Sigmoid colon (tissue), 4 donors: ENCODE measurements around the gene NLRC3.

Experiments used
- EP300 ChIP-seq, 4 donors: sonication (generic); formaldehyde crosslinking; IDR thresholded peaks; one replicate each; pipeline ENCODE4 v1.6.1; 2017; ENCODE audit warnings: antibody characterized with exemption in 4 of 4
- POLR2A ChIP-seq, 2 donors: fragments of 450-650 bp; IDR thresholded peaks; one replicate each; pipeline ENCODE4 v1.6.1; 2016; ENCODE audit warnings: antibody characterized with exemption in 2 of 2, mild to moderate bottlenecking in 2 of 2, moderate library complexity in 2 of 2
- TF ChIP-seq, protein P1 (sequence below), 4 experiments: fragments of 450-650 bp in 3 of 4; fragments of 200-600 bp in 1 of 4; IDR thresholded peaks; one replicate each; pipeline ENCODE4 v1.5.1; 2016 to 2019; ENCODE audit warnings: antibody characterized with exemption in 4 of 4, mild to moderate bottlenecking in 3 of 4, moderate library complexity in 2 of 4

DNA sequence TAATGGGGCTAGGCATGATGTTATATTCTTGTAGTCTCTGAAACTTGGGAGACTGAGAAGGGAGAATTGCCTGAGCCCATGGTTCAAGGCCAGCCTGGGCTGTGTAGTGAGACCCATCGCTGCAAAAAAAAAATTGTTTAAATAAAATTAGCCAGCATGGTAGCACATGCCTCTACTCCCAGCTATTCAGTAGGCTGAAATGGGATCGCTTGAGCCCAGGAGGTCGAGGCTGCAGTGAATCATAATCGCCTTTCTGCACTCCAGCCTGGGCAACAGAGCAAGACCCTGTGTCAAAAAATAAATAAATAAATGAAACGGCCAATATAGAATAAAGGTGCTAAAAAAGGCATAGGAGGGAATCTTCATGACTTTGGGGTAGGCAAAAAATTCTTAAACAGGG lies 48.1 kb upstream of the NLRC3 start:
- TF ChIP-seq, protein P1, sequence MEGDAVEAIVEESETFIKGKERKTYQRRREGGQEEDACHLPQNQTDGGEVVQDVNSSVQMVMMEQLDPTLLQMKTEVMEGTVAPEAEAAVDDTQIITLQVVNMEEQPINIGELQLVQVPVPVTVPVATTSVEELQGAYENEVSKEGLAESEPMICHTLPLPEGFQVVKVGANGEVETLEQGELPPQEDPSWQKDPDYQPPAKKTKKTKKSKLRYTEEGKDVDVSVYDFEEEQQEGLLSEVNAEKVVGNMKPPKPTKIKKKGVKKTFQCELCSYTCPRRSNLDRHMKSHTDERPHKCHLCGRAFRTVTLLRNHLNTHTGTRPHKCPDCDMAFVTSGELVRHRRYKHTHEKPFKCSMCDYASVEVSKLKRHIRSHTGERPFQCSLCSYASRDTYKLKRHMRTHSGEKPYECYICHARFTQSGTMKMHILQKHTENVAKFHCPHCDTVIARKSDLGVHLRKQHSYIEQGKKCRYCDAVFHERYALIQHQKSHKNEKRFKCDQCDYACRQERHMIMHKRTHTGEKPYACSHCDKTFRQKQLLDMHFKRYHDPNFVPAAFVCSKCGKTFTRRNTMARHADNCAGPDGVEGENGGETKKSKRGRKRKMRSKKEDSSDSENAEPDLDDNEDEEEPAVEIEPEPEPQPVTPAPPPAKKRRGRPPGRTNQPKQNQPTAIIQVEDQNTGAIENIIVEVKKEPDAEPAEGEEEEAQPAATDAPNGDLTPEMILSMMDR (IDR thresholded peaks at IDR 0.05): no peak
- TF ChIP-seq EP300 (IDR thresholded peaks at IDR 0.05) (no peak), POLR2A (IDR thresholded peaks at IDR 0.05) (no peak)
